Neuron (in vitro differentiated cells): ENCODE data around the gene CARD14.

Experiments used
- H2AFZ ChIP-seq: one replicate; pipeline ENCODE4 v1.6.1; 2013; ENCODE audit warnings: low read depth, mild to moderate bottlenecking, inconsistent platforms, low read length, moderate library complexity
- H3K27me3 ChIP-seq: one replicate; pipeline ENCODE4 v1.6.1; 2013; ENCODE audit warnings: low read length; ENCODE audit not compliant: insufficient read depth
- H3K36me3 ChIP-seq: one replicate; pipeline ENCODE4 v1.6.1; 2013; ENCODE audit warnings: low read length; ENCODE audit not compliant: insufficient read depth
- H3K4me1 ChIP-seq: one replicate; pipeline ENCODE4 v1.6.1; 2013; ENCODE audit warnings: low read length; ENCODE audit not compliant: insufficient read depth
- H3K4me3 ChIP-seq: 2 replicates; pipeline ENCODE4 v1.5.1; 2013; ENCODE audit warnings: mild to moderate bottlenecking, low read length, moderate library complexity
- H3K9me3 ChIP-seq: one replicate; pipeline ENCODE4 v1.6.1; 2013; ENCODE audit warnings: low read length

Gene CARD14

GRCh38 chr17:80158846-80159245 lies 11.0 kb upstream of the CARD14 start:
- peaks cover 12% of the 10 kb centered on the region for H3K4me1 ChIP-seq
- no peak overlapping the region for H2AFZ ChIP-seq
- H3K9me3 ChIP-seq = peaks cover 5% of the 10 kb centered on the region
- no peak overlapping the region for H3K4me3 ChIP-seq
- H3K27me3 ChIP-seq = no peaks in the 10 kb centered on the region
- H3K36me3 ChIP-seq = no peaks in the 10 kb centered on the region

GRCh38 chr17:80160536-80160935 lies 9.3 kb upstream of the CARD14 start:
- Histone ChIP-seq H2AFZ (no peak overlapping the region), H3K27me3 (no peaks in the 10 kb centered on the region), H3K36me3 (no peaks in the 10 kb centered on the region), H3K4me1 (peaks cover 9% of the 10 kb centered on the region), H3K4me3 (no peak overlapping the region), H3K9me3 (peaks cover 9% of the 10 kb centered on the region)

GRCh38 chr17:80163336-80163735 lies 6.5 kb upstream of the CARD14 start:
- no peak overlapping the region for H3K4me3 ChIP-seq
- peaks cover 5% of the 10 kb centered on the region for H3K4me1 ChIP-seq
- no peaks in the 10 kb centered on the region for H3K36me3 ChIP-seq
- no peak overlapping the region for H2AFZ ChIP-seq
- H3K27me3 ChIP-seq = no peaks in the 10 kb centered on the region
- peaks cover 4% of the 10 kb centered on the region for H3K9me3 ChIP-seq

- H2AFZ ChIP-seq = no peak overlapping the region
- no peak overlapping the region for H3K4me3 ChIP-seq
- peaks cover 4% of the 10 kb centered on the region for H3K9me3 ChIP-seq
- H3K36me3 ChIP-seq = no peaks in the 10 kb centered on the region
- peaks cover 5% of the 10 kb centered on the region for H3K4me1 ChIP-seq
- no peaks in the 10 kb centered on the region for H3K27me3 ChIP-seq
These were observed 5.6 kb upstream of the CARD14 start for GRCh38 chr17:80164185-80164584.

- Histone ChIP-seq H3K4me3 (no peak overlapping the region), H3K36me3 (no peaks in the 10 kb centered on the region), H3K27me3 (no peaks in the 10 kb centered on the region), H3K4me1 (no peaks in the 10 kb centered on the region), H2AFZ (no peak overlapping the region), H3K9me3 (peaks cover 4% of the 10 kb centered on the region)
These were observed 3.4 kb upstream of the CARD14 start for GRCh38 chr17:80166446-80166845.

- no peak overlapping the region for H3K4me3 ChIP-seq
- H3K27me3 ChIP-seq = no peaks in the 10 kb centered on the region
These were observed 1.5 kb upstream of the CARD14 start for GRCh38 chr17:80168371-80168770.

GRCh38 chr17:80169107-80169506 lies 723 bp upstream of the CARD14 start:
- Histone ChIP-seq H3K36me3 (no peaks in the 10 kb centered on the region), H3K9me3 (peaks cover 4% of the 10 kb centered on the region), H3K4me1 (no peaks in the 10 kb centered on the region), H3K27me3 (no peaks in the 10 kb centered on the region), H2AFZ (no peak overlapping the region), H3K4me3 (no peak overlapping the region)

More at GRCh38 chr17:80168371-80168770, 1.5 kb upstream of the CARD14 start:
- Histone ChIP-seq H3K9me3 (peaks cover 4% of the 10 kb centered on the region), H2AFZ (no peak overlapping the region), H3K36me3 (no peaks in the 10 kb centered on the region), H3K4me1 (no peaks in the 10 kb centered on the region)

GRCh38 chr17:80171681-80172080 lies 1.9 kb downstream of the CARD14 start:
- Histone ChIP-seq H3K9me3 (no peaks in the 10 kb centered on the region), H3K27me3 (no peaks in the 10 kb centered on the region), H3K4me3 (no peak overlapping the region), H2AFZ (no peak overlapping the region), H3K36me3 (no peaks in the 10 kb centered on the region), H3K4me1 (no peaks in the 10 kb centered on the region)

GRCh38 chr17:80173126-80173525 lies 3.3 kb downstream of the CARD14 start:
- Histone ChIP-seq H3K4me1 (no peaks in the 10 kb centered on the region), H3K9me3 (no peaks in the 10 kb centered on the region), H3K36me3 (no peaks in the 10 kb centered on the region), H3K27me3 (peaks cover under 1% of the 10 kb centered on the region), H3K4me3 (no peak overlapping the region), H2AFZ (no peak overlapping the region)

GRCh38 chr17:80173916-80174315 lies 4.1 kb downstream of the CARD14 start:
- H3K4me3 ChIP-seq = no peak overlapping the region
- H2AFZ ChIP-seq = no peak overlapping the region
- no peaks in the 10 kb centered on the region for H3K36me3 ChIP-seq
- no peaks in the 10 kb centered on the region for H3K4me1 ChIP-seq
- no peaks in the 10 kb centered on the region for H3K9me3 ChIP-seq
- peaks cover 4% of the 10 kb centered on the region for H3K27me3 ChIP-seq

GRCh38 chr17:80176757-80177156 lies 6.9 kb downstream of the CARD14 start:
- peaks cover 4% of the 10 kb centered on the region for H3K27me3 ChIP-seq
- no peak overlapping the region for H2AFZ ChIP-seq
- H3K4me3 ChIP-seq = no peak overlapping the region
- H3K9me3 ChIP-seq = no peaks in the 10 kb centered on the region
- H3K36me3 ChIP-seq = no peaks in the 10 kb centered on the region
- no peaks in the 10 kb centered on the region for H3K4me1 ChIP-seq

GRCh38 chr17:80177986-80178595 lies 8.3 kb downstream of the CARD14 start:
- Histone ChIP-seq H3K27me3 (peaks cover 4% of the 10 kb centered on the region), H3K4me1 (no peaks in the 10 kb centered on the region), H3K9me3 (no peaks in the 10 kb centered on the region), H2AFZ (no peak overlapping the region), H3K4me3 (no peak overlapping the region), H3K36me3 (no peaks in the 10 kb centered on the region)

GRCh38 chr17:80180192-80180591 lies 10.4 kb downstream of the CARD14 start:
- no peaks in the 10 kb centered on the region for H3K36me3 ChIP-seq
- no peak overlapping the region for H2AFZ ChIP-seq
- H3K4me1 ChIP-seq = peaks cover 11% of the 10 kb centered on the region
- peaks cover 4% of the 10 kb centered on the region for H3K27me3 ChIP-seq
- H3K4me3 ChIP-seq = no peak overlapping the region
- H3K9me3 ChIP-seq = no peaks in the 10 kb centered on the region

- no peak overlapping the region for H3K4me3 ChIP-seq
- peaks cover 11% of the 10 kb centered on the region for H3K4me1 ChIP-seq
- H3K27me3 ChIP-seq = peaks cover 4% of the 10 kb centered on the region
- H2AFZ ChIP-seq = no peak overlapping the region
- no peaks in the 10 kb centered on the region for H3K36me3 ChIP-seq
- H3K9me3 ChIP-seq = no peaks in the 10 kb centered on the region
These were observed 11.6 kb downstream of the CARD14 start for GRCh38 chr17:80181431-80181830.
